GM13977 (cell line): ENCODE data around the gene DSP.

Source experiments
- DNase-seq: peaks from one replicate; pipeline ENCODE4 v3.0.0; 2012; ENCODE audit warnings: low spot score
- in situ Hi-C: fragments of 300-500 bp; cut with MboI; formaldehyde crosslinking; loops from one replicate; pipeline ENCODE4 v1.12.0; 2022; ENCODE audit warnings: low sequenced_read_pairs, low pct_unique_long_range_greater_than_20kb, mixed read lengths, inconsistent platforms; ENCODE audit not compliant: unreplicated experiment
- TF ChIP-seq, protein P1 (sequence below): IDR thresholded peaks from 2 replicates; pipeline ENCODE4 v1.5.1; 2012; ENCODE audit warnings: mild to moderate bottlenecking, control low read depth; ENCODE audit not compliant: insufficient read depth; ENCODE audit errors: extremely low read depth, missing control alignments

The DSP gene

DNA sequence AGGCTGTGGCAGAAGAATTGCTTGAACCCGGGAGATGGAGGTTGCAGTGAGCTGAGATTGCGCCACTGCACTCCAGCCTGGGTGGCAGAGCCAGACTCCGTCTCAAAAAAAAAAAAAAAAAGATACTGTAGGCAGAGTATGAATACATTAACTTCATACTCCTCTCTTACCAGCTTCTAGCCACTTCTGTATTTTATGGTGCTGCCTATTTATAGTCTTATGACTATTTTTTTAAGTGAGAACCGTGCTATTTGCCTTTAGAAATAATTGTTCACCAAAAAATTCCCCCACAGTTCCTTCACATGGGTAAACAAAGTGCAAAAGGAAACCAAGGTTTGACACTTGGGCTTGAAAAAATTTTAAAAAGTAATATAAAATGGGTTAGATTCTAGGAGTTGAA, 47.0 kb downstream of the DSP start:
- TF ChIP-seq, protein P1, sequence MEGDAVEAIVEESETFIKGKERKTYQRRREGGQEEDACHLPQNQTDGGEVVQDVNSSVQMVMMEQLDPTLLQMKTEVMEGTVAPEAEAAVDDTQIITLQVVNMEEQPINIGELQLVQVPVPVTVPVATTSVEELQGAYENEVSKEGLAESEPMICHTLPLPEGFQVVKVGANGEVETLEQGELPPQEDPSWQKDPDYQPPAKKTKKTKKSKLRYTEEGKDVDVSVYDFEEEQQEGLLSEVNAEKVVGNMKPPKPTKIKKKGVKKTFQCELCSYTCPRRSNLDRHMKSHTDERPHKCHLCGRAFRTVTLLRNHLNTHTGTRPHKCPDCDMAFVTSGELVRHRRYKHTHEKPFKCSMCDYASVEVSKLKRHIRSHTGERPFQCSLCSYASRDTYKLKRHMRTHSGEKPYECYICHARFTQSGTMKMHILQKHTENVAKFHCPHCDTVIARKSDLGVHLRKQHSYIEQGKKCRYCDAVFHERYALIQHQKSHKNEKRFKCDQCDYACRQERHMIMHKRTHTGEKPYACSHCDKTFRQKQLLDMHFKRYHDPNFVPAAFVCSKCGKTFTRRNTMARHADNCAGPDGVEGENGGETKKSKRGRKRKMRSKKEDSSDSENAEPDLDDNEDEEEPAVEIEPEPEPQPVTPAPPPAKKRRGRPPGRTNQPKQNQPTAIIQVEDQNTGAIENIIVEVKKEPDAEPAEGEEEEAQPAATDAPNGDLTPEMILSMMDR: no peak
- no peak for DNase-seq
- in situ Hi-C loops: no loop called here

DNA sequence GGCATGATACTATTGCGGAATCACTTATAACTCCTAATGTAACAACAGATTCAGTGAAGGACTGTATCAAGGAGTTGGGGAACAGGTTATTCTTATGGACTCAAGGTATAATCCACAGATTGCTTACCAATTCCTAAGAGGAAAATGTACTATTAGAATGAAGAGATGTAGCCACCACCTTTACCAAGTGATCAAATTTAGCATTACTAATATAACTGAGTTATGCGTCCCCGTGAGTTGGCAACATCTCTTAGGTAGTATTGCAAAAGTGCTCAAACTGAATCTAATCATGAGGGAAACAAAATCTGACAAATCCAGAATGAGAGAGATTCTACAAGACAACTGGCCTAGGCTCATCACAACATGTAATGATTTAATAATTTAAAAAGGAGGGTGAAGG, 47.8 kb downstream of the DSP start:
- DNase-seq: no peak
- TF ChIP-seq, protein P1: no peak
- in situ Hi-C loops: no loop called here

DNA sequence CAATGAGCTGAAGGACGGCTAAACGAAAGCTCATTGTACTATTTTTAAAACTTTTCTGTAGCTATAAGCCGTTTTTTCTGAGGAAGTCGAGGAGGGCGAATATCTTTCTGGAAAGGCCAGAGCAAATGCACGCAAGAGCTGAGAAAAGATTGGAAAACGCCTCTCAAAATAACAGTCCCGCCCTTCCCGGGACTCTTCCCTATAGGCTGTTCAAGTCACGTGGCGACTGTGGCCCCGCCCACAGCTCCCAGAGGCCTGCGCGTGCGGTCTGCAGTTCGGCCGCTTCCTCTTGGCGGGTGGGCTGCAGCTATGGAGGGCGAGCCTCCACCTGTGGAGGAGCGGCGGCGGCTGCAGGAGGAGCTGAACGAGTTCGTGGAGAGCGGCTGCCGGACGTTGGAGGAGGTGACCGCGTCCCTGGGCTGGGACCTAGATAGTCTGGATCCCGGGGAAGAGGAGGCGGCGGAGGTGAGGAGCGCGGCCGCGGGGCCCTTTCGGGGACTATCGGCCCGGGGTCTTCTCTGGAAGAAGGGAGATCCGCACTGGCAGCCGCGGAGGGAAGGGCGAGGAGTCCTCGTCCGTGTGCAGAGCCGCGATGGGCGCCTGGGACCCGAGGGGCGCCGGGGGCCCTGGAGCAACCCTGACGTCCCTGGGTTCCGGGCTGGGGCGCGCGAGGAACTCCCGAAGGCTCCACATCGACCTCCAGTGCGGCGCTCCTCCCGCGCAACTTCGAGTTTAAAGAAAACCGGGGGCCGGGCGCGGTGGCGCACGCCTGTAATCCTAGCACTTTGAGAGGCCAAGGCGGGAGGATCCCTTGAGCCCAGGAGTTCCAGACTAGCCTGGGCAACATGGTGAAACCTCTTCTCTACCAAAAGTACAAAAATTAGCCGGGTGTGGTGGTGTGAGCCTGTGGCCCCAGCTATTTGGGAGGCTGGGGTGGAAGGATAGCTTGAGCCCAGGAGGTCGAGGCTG, 48.8 kb downstream of the DSP start, which contains the start of gene SNRNP48:
Gene SNRNP48 (plus strand): TSS at position 250 of the 969 bp plus-strand sequence. CDS start 60 bp downstream, at position 310.
- in situ Hi-C loops: no loop called here

DNA sequence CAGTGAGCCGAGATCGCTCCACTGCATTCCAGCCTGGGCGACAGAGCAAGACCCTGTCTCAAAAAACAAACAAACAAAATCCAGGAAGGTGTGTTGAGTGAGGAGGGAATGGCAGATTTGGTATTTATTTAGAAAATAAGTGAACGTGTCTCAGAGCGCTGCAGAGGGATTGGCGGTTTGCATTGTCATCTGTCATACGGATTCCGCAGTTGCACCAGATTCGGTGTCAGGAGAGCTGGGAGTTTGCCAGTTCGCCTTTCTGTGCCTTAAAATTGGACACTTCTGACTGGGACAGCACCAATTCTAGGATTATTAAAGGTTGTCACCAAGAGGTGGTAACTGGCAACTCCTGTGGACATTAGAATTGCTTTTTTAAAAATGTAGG, 49.4 kb downstream of the DSP start:
- TF ChIP-seq, protein P1: no peak
- in situ Hi-C loops: no loop called here
- no peak for DNase-seq

More for the DNA sequence above, 48.8 kb downstream of the DSP start, which contains the start of gene SNRNP48:
- TF ChIP-seq, protein P1: no peak
- DNase-seq: peak; percentile 93

DNA sequence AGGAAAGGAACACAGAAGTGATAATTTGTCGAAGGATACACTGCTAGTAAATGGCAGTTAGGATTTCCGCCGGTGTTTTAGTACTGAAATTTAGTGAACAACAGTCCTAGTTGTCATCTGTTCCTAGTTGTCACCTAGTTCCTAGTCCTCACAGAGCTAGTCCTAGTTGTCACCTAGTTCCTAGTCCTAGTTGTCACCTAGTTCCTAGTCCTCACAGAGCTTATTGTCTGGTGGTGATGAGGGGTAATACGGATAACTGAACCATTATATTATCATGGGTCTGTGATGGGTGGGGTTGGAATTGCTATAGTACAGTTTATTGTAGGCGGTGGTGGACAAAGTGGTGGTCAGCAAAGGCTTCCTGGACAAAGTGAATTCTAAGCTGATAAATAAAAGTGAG, 50.3 kb downstream of the DSP start:
- no peak for DNase-seq
- in situ Hi-C loops: no loop called here
- TF ChIP-seq, protein P1: no peak

DNA sequence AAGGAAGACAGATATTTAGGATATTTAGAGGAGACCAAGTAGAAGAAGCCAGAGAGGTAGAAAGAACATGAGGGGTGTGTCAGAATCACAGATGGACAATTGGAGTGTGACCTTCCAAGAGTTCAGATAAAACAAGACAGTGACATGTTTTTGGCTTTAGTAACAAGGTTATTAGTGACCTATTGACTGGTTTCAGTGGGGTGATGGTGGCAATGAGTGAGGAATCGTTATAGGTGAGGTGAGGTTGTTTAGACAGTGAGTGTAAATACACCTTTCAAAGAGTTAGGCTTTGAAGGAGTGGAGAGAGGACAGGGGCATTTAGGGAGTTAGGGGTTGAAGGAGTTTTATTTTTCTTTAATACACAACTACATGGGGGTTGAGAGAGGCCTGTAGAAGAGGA, 51.8 kb downstream of the DSP start:
- in situ Hi-C loops: no loop called here
- no peak for DNase-seq
- TF ChIP-seq, protein P1: no peak
